ENCODE data around the gene TNS1. TPM values are rescaled to one million over a fixed set of nuclear protein-coding genes. Genes with fewer than 3 reads are reported as not detected.

TNS1 gene
- polyA plus RNA-seq, 3 donors = 0.26 to 1.6 (median 1.5) TPM

GRCh38 chr2:217954051-217954450 is 48.7 kb downstream of the TNS1 start:
- intact Hi-C loops (cut with micrococcal nuclease) = no loop called here
- Histone ChIP-seq H3K79me2 (ENCODE audit: insufficient read depth, low read length) (no peaks in the 10 kb centered on the region), H3K27me3 (ENCODE audit: control insufficient read depth in 2 of 2, insufficient read depth in 2 of 2, low read length in 2 of 2) (no peaks in the 10 kb centered on the region), H3K27ac (ENCODE audit: low read depth in 1 of 2, low read length in 2 of 2) (no peak overlapping the region), H3K4me1 (ENCODE audit: control insufficient read depth in 1 of 2, insufficient read depth in 2 of 2, low read length in 2 of 2) (peaks cover 4 to 7% of the 10 kb centered on the region in 2 donors), H3K36me3 (replicated peaks in 1 of 2; ENCODE audit: control insufficient read depth in 1 of 2, insufficient read depth in 2 of 2, low read length in 2 of 2) (no peaks in the 10 kb centered on the region), H4K20me1 (ENCODE audit: insufficient read depth, low read length) (no peaks in the 10 kb centered on the region), H3K9me3 (replicated peaks in 1 of 2; ENCODE audit: control insufficient read depth in 1 of 2, insufficient read depth in 1 of 2, low read length in 2 of 2) (no peaks in the 10 kb centered on the region), H2AFZ (ENCODE audit: insufficient read depth, low read depth, low read length, poor library complexity, severe bottlenecking) (no peak overlapping the region), H3K9ac (ENCODE audit: insufficient read depth, low read length, poor library complexity, severe bottlenecking) (no peak overlapping the region), H3K4me2 (replicated peaks; ENCODE audit: extremely low read depth, low read length, poor library complexity, severe bottlenecking) (no peak overlapping the region), H3K4me3 (replicated peaks in 1 of 3; ENCODE audit: low read depth in 2 of 3, low read length in 3 of 3) (no peak overlapping the region)
- Mint-ChIP-seq H3K4me1 (peaks cover 8% of the 10 kb centered on the region), H3K9me3 (no peaks in the 10 kb centered on the region), H3K27me3 (ENCODE audit: low read depth in 3 of 3) (peaks cover 0 to 9% (median 1%) of the 10 kb centered on the region in 3 donors), H3K27ac (no peak overlapping the region), H3K4me3 (no peak overlapping the region), H3K36me3 (peaks cover 1 to 9% of the 10 kb centered on the region in 2 donors)
- no peak for DNase-seq
- no peak for TF ChIP-seq CTCF (IDR thresholded peaks at IDR 0.05)
- 96% methylated on average over 9 of the region's 9 CpGs for WGBS (ENCODE audit: insufficient coverage)

- no peaks in the 10 kb centered on the region for H4K20me1 ChIP-seq (ENCODE audit: insufficient read depth, low read length)
- H3K9me3 ChIP-seq (replicated peaks in 1 of 2; ENCODE audit: control insufficient read depth in 1 of 2, insufficient read depth in 1 of 2, low read length in 2 of 2) = no peaks in the 10 kb centered on the region
- no peak overlapping the region for H3K27ac ChIP-seq (ENCODE audit: low read depth in 1 of 2, low read length in 2 of 2)
- peaks cover 4 to 7% of the 10 kb centered on the region in 2 donors for H3K4me1 ChIP-seq (ENCODE audit: control insufficient read depth in 1 of 2, insufficient read depth in 2 of 2, low read length in 2 of 2)
- Mint-ChIP-seq H3K4me3 (no peak overlapping the region), H3K36me3 (peaks cover 1 to 9% of the 10 kb centered on the region in 2 donors), H3K4me1 (peaks cover 8% of the 10 kb centered on the region), H3K27ac (no peak overlapping the region), H3K9me3 (no peaks in the 10 kb centered on the region), H3K27me3 (ENCODE audit: low read depth in 3 of 3) (peaks cover 0 to 9% (median 1%) of the 10 kb centered on the region in 3 donors)
- intact Hi-C loops (cut with micrococcal nuclease) = no loop called here
- WGBS (ENCODE audit: insufficient coverage) = 100% methylated on average over 3 of the region's 6 CpGs
- DNase-seq = no peak
- no peaks in the 10 kb centered on the region for H3K27me3 ChIP-seq (ENCODE audit: control insufficient read depth in 2 of 2, insufficient read depth in 2 of 2, low read length in 2 of 2)
- no peak overlapping the region for H3K9ac ChIP-seq (ENCODE audit: insufficient read depth, low read length, poor library complexity, severe bottlenecking)
- no peak overlapping the region for H3K4me3 ChIP-seq (replicated peaks in 1 of 3; ENCODE audit: low read depth in 2 of 3, low read length in 3 of 3)
- no peak for TF ChIP-seq CTCF (IDR thresholded peaks at IDR 0.05)
- no peaks in the 10 kb centered on the region for H3K36me3 ChIP-seq (replicated peaks in 1 of 2; ENCODE audit: control insufficient read depth in 1 of 2, insufficient read depth in 2 of 2, low read length in 2 of 2)
- no peak overlapping the region for H3K4me2 ChIP-seq (replicated peaks; ENCODE audit: extremely low read depth, low read length, poor library complexity, severe bottlenecking)
- H2AFZ ChIP-seq (ENCODE audit: insufficient read depth, low read depth, low read length, poor library complexity, severe bottlenecking) = no peak overlapping the region
- no peaks in the 10 kb centered on the region for H3K79me2 ChIP-seq (ENCODE audit: insufficient read depth, low read length)
These were observed 49.3 kb downstream of the TNS1 start for GRCh38 chr2:217953531-217953932.

Measured in CD14-positive monocyte (primary cell).